ENCODE measurements around the gene TPCN1. TPM values are rescaled to one million over a fixed set of nuclear protein-coding genes. Genes with fewer than 3 reads are reported as not detected.

Gene TPCN1
- total and polyA plus RNA-seq, 2 of the 8 experiments (the other 6 are each of a cell fraction or from before 2014, with no cell fraction given): 14.9 to 21.4 TPM

- Histone ChIP-seq H3K9ac (replicated peaks in 1 of 4; ENCODE audit: extremely low read depth in 1 of 4, low read depth in 3 of 4, low read length in 3 of 4) (no peak overlapping the region), H3K14ac (ENCODE audit: insufficient read length) (no peak overlapping the region), H2BK15ac (ENCODE audit: low read length) (no peak overlapping the region), H3K79me2 (ENCODE audit: control insufficient read depth in 1 of 2, insufficient read depth in 2 of 2, low read length in 2 of 2) (no peaks in the 10 kb centered on the region; a peak in 1 of 4 replicates), H4K91ac (replicated peaks; ENCODE audit: insufficient read length, low read length) (no peak overlapping the region), H2BK12ac (ENCODE audit: low read depth, low read length) (0 out of 2 replicates have a peak overlapping the region, but pooled peaks have one; percentile 27), H3K79me1 (ENCODE audit: low read depth, low read length) (no peaks in the 10 kb centered on the region; the same call in 1 of the 2 replicates), H2BK120ac (replicated peaks; ENCODE audit: low read depth, low read length) (no peak overlapping the region), H3K27ac (ENCODE audit: low read depth, low read length) (no peak overlapping the region), H4K20me1 (replicated peaks in 1 of 2; ENCODE audit: control insufficient read depth in 1 of 2, insufficient read depth in 2 of 2, low read length in 2 of 2) (no peaks in the 10 kb centered on the region), H3K18ac (ENCODE audit: extremely low read depth, low read length) (no peak overlapping the region), H4K8ac (ENCODE audit: extremely low read depth, insufficient read depth, low read length) (no peak overlapping the region), H2BK5ac (ENCODE audit: low read depth, low read length) (peak overlapping the region; percentile 24; the same call in 1 of the 2 replicates), H4K5ac (ENCODE audit: insufficient read length, low read depth, low read length) (no peak overlapping the region), H2AK5ac (ENCODE audit: low read depth, low read length) (0 out of 2 replicates have a peak overlapping the region, but pooled peaks have one; percentile 13), H3K23ac (ENCODE audit: insufficient read length) (no peak overlapping the region), H3K56ac (replicated peaks; ENCODE audit: insufficient read length, low read depth, low read length) (no peak overlapping the region), H3K36me3 (ENCODE audit: control insufficient read depth in 2 of 4, insufficient read depth in 4 of 4, low read length in 3 of 4) (no peaks in the 10 kb centered on the region), H3K4me3 (ENCODE audit: extremely low read depth in 1 of 4, insufficient read depth in 2 of 4, low read depth in 3 of 4, low read length in 4 of 4) (no peak overlapping the region), H3K4me2 (ENCODE audit: insufficient read depth in 1 of 2, low read depth in 2 of 2, low read length in 2 of 2) (no peak overlapping the region), H3K23me2 (ENCODE audit: low read depth, low read length) (no peaks in the 10 kb centered on the region; the same call in 1 of the 2 replicates), H3K4ac (replicated peaks; ENCODE audit: insufficient read length, low read depth, low read length) (no peak overlapping the region), H2BK20ac (ENCODE audit: low read length) (no peak overlapping the region), H3K27me3 (replicated peaks in 1 of 4; ENCODE audit: control insufficient read depth in 3 of 4, extremely low read depth in 1 of 4, insufficient read depth in 3 of 4, low read length in 3 of 4) (no peaks in the 10 kb centered on the region), H3K9me3 (ENCODE audit: insufficient read depth in 2 of 2, low read depth in 1 of 2, low read length in 1 of 2) (no peaks in the 10 kb centered on the region), H3K4me1 (replicated peaks in 1 of 4; ENCODE audit: control insufficient read depth in 3 of 4, insufficient read depth in 4 of 4, low read length in 3 of 4) (peaks cover 8 to 22% (median 10%) of the 10 kb centered on the region in 4 experiments), H2AFZ (ENCODE audit: low read length) (no peak overlapping the region)
- FAIRE-seq (no peak), DNase-seq (ENCODE audit: low read depth in 1 of 2, low spot score in 2 of 2) (no peak)
- WGBS, 2 experiments (ENCODE audit: extremely low coverage in 1 of 2, insufficient coverage in 1 of 2, insufficient read length in 1 of 2, insufficient replicate concordance in 2 of 2, low coverage in 1 of 2, low lambda C conversion rate in 2 of 2, missing lambda C conversion rate in 1 of 2): 90% methylated on average over 14 of the region's 14 CpGs; no CpG with 5 or more reads in 1 of the 2 experiments
- ChIA-PET POLR2A (ENCODE audit: partially characterized antibody) (interaction anchor here (1.2 kb wide), 1 partner anchor 19 kb away, joined by 3 read pairs; no protein-coding TSS in a partner anchor), CTCF (ENCODE audit: partially characterized antibody) (interaction anchor here (0.5 to 0.7 kb wide), 2 partner anchors 19 to 562 kb away, joined by 3 to 4 read pairs; no protein-coding TSS in a partner anchor)
- no peak for TF ChIP-seq SIRT6 (IDR thresholded peaks at IDR 0.05; ENCODE audit: low read length)
- no peak for TF ChIP-seq GABPA (IDR thresholded peaks at IDR 0.05; ENCODE audit: borderline replicate concordance, insufficient read depth, low read length)
These were observed 20.1 kb downstream of the TPCN1 start for GRCh38 chr12:113241191-113242025.

All from H1 (cell line).